Measurements from ENCODE around the gene OTOG. TPM values are rescaled to one million over a fixed set of nuclear protein-coding genes. Genes with fewer than 3 reads are reported as not detected.

Gene OTOG
- total RNA-seq, 1 experiment from 2014 or later: not detected

- Histone ChIP-seq H3K27me3 (ENCODE audit: low read length) (peaks cover 53% of the 10 kb centered on the region), H2AFZ (ENCODE audit: low read length) (no peak overlapping the region), H3K9me2 (replicated peaks; ENCODE audit: low read length) (no peaks in the 10 kb centered on the region), H3K4me1 (ENCODE audit: insufficient read depth, low read length) (no peaks in the 10 kb centered on the region), H3K9ac (ENCODE audit: low read length) (no peak overlapping the region), H3K79me2 (ENCODE audit: low read length) (no peaks in the 10 kb centered on the region), H3K36me3 (ENCODE audit: low read depth, low read length) (no peaks in the 10 kb centered on the region), H3K4me3 (ENCODE audit: low read length) (no peak overlapping the region), H3K27ac (ENCODE audit: low read length) (no peak overlapping the region), H3K9me3 (ENCODE audit: low read length) (no peaks in the 10 kb centered on the region), H3K4me2 (ENCODE audit: low read length) (no peak overlapping the region), H4K20me1 (ENCODE audit: low read length) (no peaks in the 10 kb centered on the region), H3F3A (ENCODE audit: low read length, unreplicated experiment) (no peaks in the 10 kb centered on the region)
- TF ChIP-seq EZH2 (IDR thresholded peaks at IDR 0.05; ENCODE audit: low read length, unreplicated experiment) (no peak), EZH2phosphoT487 (IDR thresholded peaks at IDR 0.05; ENCODE audit: borderline replicate concordance, low read length) (no peak)
- TF ChIP-seq, protein P1, sequence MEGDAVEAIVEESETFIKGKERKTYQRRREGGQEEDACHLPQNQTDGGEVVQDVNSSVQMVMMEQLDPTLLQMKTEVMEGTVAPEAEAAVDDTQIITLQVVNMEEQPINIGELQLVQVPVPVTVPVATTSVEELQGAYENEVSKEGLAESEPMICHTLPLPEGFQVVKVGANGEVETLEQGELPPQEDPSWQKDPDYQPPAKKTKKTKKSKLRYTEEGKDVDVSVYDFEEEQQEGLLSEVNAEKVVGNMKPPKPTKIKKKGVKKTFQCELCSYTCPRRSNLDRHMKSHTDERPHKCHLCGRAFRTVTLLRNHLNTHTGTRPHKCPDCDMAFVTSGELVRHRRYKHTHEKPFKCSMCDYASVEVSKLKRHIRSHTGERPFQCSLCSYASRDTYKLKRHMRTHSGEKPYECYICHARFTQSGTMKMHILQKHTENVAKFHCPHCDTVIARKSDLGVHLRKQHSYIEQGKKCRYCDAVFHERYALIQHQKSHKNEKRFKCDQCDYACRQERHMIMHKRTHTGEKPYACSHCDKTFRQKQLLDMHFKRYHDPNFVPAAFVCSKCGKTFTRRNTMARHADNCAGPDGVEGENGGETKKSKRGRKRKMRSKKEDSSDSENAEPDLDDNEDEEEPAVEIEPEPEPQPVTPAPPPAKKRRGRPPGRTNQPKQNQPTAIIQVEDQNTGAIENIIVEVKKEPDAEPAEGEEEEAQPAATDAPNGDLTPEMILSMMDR (conservative IDR thresholded peaks at IDR 0.05; ENCODE audit: low read depth, low read length): no peak
- ChIA-PET POLR2A (ENCODE audit: unreplicated experiment) (no interaction called here), CTCF (no interaction called here)
- no TSS peak for BruUV-seq (replicated peaks)
- ATAC-seq (no peak), DNase-seq (no peak)
- intact Hi-C loops (cut with micrococcal nuclease): no loop called here
Observed at GRCh38 chr11:17513853-17514252, 33.2 kb upstream of the OTOG start.

DNA sequence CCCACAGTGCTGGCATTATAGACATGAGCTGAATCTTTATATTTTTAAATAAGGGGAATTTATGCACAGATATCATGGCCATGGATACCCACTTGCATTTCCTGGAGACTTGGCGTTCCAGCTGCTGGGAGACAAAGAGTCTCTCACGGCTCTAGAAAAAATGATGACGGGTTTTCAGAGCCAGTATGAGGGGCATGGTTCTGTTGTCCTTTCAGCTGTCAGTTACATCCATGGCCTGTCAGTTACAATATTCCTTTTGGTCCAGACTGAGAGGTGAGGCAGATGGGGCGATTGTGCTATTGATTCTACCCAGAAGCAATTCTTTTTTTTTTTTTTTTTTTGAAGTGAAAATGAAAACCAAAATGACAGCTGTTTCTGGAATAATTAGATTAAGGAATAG lies 32.6 kb upstream of the OTOG start:
- Histone ChIP-seq H3K27me3 (ENCODE audit: low read length) (peaks cover 53% of the 10 kb centered on the region), H3K4me3 (ENCODE audit: low read length) (no peak overlapping the region), H3K36me3 (ENCODE audit: low read depth, low read length) (no peaks in the 10 kb centered on the region), H3K9ac (ENCODE audit: low read length) (no peak overlapping the region), H3K4me2 (ENCODE audit: low read length) (no peak overlapping the region), H4K20me1 (ENCODE audit: low read length) (no peaks in the 10 kb centered on the region), H3K9me2 (replicated peaks; ENCODE audit: low read length) (no peaks in the 10 kb centered on the region), H3F3A (ENCODE audit: low read length, unreplicated experiment) (no peaks in the 10 kb centered on the region), H3K4me1 (ENCODE audit: insufficient read depth, low read length) (no peaks in the 10 kb centered on the region), H2AFZ (ENCODE audit: low read length) (no peak overlapping the region), H3K9me3 (ENCODE audit: low read length) (no peaks in the 10 kb centered on the region), H3K27ac (ENCODE audit: low read length) (no peak overlapping the region), H3K79me2 (ENCODE audit: low read length) (no peaks in the 10 kb centered on the region)
- ATAC-seq (no peak), DNase-seq (no peak)
- no peak for TF ChIP-seq EZH2phosphoT487 (IDR thresholded peaks at IDR 0.05; ENCODE audit: borderline replicate concordance, low read length)
- TF ChIP-seq, protein P1 (conservative IDR thresholded peaks at IDR 0.05; ENCODE audit: low read depth, low read length): no peak
- TF ChIP-seq EZH2 (IDR thresholded peaks at IDR 0.05; ENCODE audit: low read length, unreplicated experiment): no peak
- CTCF ChIA-PET: no interaction called here
- intact Hi-C loops (cut with micrococcal nuclease): no loop called here
- BruUV-seq (replicated peaks): no TSS peak
- POLR2A ChIA-PET (ENCODE audit: unreplicated experiment): no interaction called here

- Histone ChIP-seq H3K4me3 (ENCODE audit: low read length) (no peak overlapping the region), H3F3A (ENCODE audit: low read length, unreplicated experiment) (no peaks in the 10 kb centered on the region), H3K9ac (ENCODE audit: low read length) (no peak overlapping the region), H3K27ac (ENCODE audit: low read length) (no peak overlapping the region), H2AFZ (ENCODE audit: low read length) (no peak overlapping the region), H3K9me2 (replicated peaks; ENCODE audit: low read length) (no peaks in the 10 kb centered on the region), H3K4me2 (ENCODE audit: low read length) (no peak overlapping the region), H3K36me3 (ENCODE audit: low read depth, low read length) (no peaks in the 10 kb centered on the region), H3K79me2 (ENCODE audit: low read length) (no peaks in the 10 kb centered on the region), H3K9me3 (ENCODE audit: low read length) (no peaks in the 10 kb centered on the region), H4K20me1 (ENCODE audit: low read length) (no peaks in the 10 kb centered on the region), H3K4me1 (ENCODE audit: insufficient read depth, low read length) (no peaks in the 10 kb centered on the region), H3K27me3 (ENCODE audit: low read length) (peaks cover 43% of the 10 kb centered on the region)
- no TSS peak for BruUV-seq (replicated peaks)
- DNase-seq (no peak), ATAC-seq (no peak)
- TF ChIP-seq EZH2phosphoT487 (IDR thresholded peaks at IDR 0.05; ENCODE audit: borderline replicate concordance, low read length) (no peak), EZH2 (IDR thresholded peaks at IDR 0.05; ENCODE audit: low read length, unreplicated experiment) (no peak)
- TF ChIP-seq, protein P1 (conservative IDR thresholded peaks at IDR 0.05; ENCODE audit: low read depth, low read length): no peak
- POLR2A ChIA-PET (ENCODE audit: unreplicated experiment): no interaction called here
- CTCF ChIA-PET: no interaction called here
- intact Hi-C loops (cut with micrococcal nuclease): no loop called here
Observed at GRCh38 chr11:17515443-17516176, 31.4 kb upstream of the OTOG start.
